GM19324 (cell line): ENCODE data around the gene SEMA4F.
"Not testable (repeated sequence)": the region's sequence is repeated elsewhere in the genome, so short reads cannot be mapped to it uniquely, and the experiment has no call there.

ENCODE experiments used
- ATAC-seq: cut with Tn5 transposase; IDR thresholded peaks from one replicate; pipeline ENCODE4 v1.9.1; 2021; ENCODE audit warnings: mild to moderate bottlenecking, moderate library complexity; ENCODE audit not compliant: unreplicated experiment, low FRiP score

SEMA4F gene

GRCh38 chr2:74653985-74654882 is at the start of gene SEMA4F:
SEMA4F (plus strand) TSS chr2:74654247; CDS start chr2:74654377, 130 bp downstream.
- peak; percentile 99 for ATAC-seq

GRCh38 chr2:74606927-74607326 is 47.1 kb upstream of the SEMA4F start:
- ATAC-seq: no peak

GRCh38 chr2:74617122-74617521 is 36.9 kb upstream of the SEMA4F start:
- ATAC-seq: no peak

GRCh38 chr2:74618410-74619083 is 35.5 kb upstream of the SEMA4F start:
- ATAC-seq: no peak

GRCh38 chr2:74619651-74620297 is 34.3 kb upstream of the SEMA4F start:
- ATAC-seq: no peak

- ATAC-seq: no peak
These were observed 33.4 kb upstream of the SEMA4F start for GRCh38 chr2:74620671-74621070.

GRCh38 chr2:74625658-74626425 is 28.2 kb upstream of the SEMA4F start:
- ATAC-seq: no peak

- no peak for ATAC-seq
These were observed 25.4 kb upstream of the SEMA4F start for GRCh38 chr2:74628538-74629105.

GRCh38 chr2:74630454-74630853 is 23.6 kb upstream of the SEMA4F start:
- ATAC-seq: not testable (repeated sequence)

- ATAC-seq: no peak
These were observed 21.7 kb upstream of the SEMA4F start for GRCh38 chr2:74632209-74632938.

- ATAC-seq: no peak
These were observed 21.1 kb upstream of the SEMA4F start for GRCh38 chr2:74632939-74633312.

GRCh38 chr2:74639550-74639949 is 14.5 kb upstream of the SEMA4F start:
- no peak for ATAC-seq

- no peak for ATAC-seq
These were observed 8.7 kb upstream of the SEMA4F start for GRCh38 chr2:74645344-74645743.

GRCh38 chr2:74646201-74646600 is 7.8 kb upstream of the SEMA4F start:
- no peak for ATAC-seq

- no peak for ATAC-seq
These were observed 7.1 kb upstream of the SEMA4F start for GRCh38 chr2:74646834-74647482.

GRCh38 chr2:74648009-74648443 is 6.0 kb upstream of the SEMA4F start, which contains the start of gene M1AP:
M1AP (minus strand) TSS chr2:74648330; CDS start chr2:74640275, 8,055 bp downstream.
- ATAC-seq: no peak

- ATAC-seq: peak; percentile 29
These were observed 460 bp upstream of the SEMA4F start for GRCh38 chr2:74653589-74653984.

GRCh38 chr2:74655579-74655978 is 1.5 kb downstream of the SEMA4F start:
- ATAC-seq: no peak

- ATAC-seq: no peak
These were observed 4.5 kb downstream of the SEMA4F start for GRCh38 chr2:74658516-74658915.
